ENCODE measurements around the gene MAML3. TPM values are rescaled to one million over a fixed set of nuclear protein-coding genes. Genes with fewer than 3 reads are reported as not detected.

The MAML3 gene
- total and polyA plus RNA-seq, 2 experiments from 2014 or later, result 1.7 to 6.5 TPM

DNA sequence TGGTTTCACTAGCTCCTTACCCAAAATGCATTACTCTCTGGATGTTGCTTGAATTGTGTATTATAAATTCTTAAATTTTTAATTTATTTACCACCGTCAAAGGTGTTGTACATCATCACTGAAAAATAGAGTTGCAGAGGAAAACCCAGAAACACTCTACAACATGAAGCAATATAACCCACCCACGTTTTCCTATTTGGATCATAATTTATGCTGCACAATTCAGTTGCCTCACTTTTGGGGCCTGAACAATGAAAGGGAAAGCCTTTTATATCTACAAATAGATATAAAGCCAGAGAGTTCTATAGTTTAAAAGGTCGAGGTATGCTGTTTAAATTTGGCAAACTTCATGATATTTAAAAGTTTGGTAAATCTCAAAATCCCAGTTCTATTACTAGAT lies 372.9 kb downstream of the MAML3 start:
- Mint-ChIP-seq H3K4me3 (no peak overlapping the region), H3K4me1 (peaks cover 30% of the 10 kb centered on the region), H3K27ac (no peak overlapping the region), H3K9me3 (no peaks in the 10 kb centered on the region), H3K27me3 (ENCODE audit: insufficient read depth, low read depth, poor library complexity) (no peaks in the 10 kb centered on the region), H3K36me3 (ENCODE audit: low read depth) (no peaks in the 10 kb centered on the region)
- DNase-seq (ENCODE audit: low spot score) (no peak), ATAC-seq (no peak)
- no peaks in the 10 kb centered on the region for H3K27me3 ChIP-seq (ENCODE audit: insufficient read depth)
- H3K4me1 ChIP-seq (ENCODE audit: insufficient read depth), result peaks cover 25% of the 10 kb centered on the region
- H4K20me1 ChIP-seq (replicated peaks; ENCODE audit: insufficient read depth), result no peaks in the 10 kb centered on the region
- no peaks in the 10 kb centered on the region for H3K79me2 ChIP-seq (replicated peaks; ENCODE audit: insufficient read depth)
- H3F3A ChIP-seq (replicated peaks; ENCODE audit: low read depth), result no peaks in the 10 kb centered on the region
- H2AFZ ChIP-seq, result no peak overlapping the region
- H3K27ac ChIP-seq (ENCODE audit: low read depth), result no peak overlapping the region
- TF ChIP-seq ZNF114 (CRISPR knock-in tag; IDR thresholded peaks at IDR 0.05) (no peak), EZH2phosphoT487 (IDR thresholded peaks at IDR 0.05; ENCODE audit: unreplicated experiment) (no peak), STAT1 (IDR thresholded peaks at IDR 0.05; ENCODE audit: unreplicated experiment) (no peak)
- no peaks in the 10 kb centered on the region for H3K9me2 ChIP-seq (ENCODE audit: insufficient read depth)
- H3K36me3 ChIP-seq (ENCODE audit: insufficient read depth), result no peaks in the 10 kb centered on the region
- H3K4me3 ChIP-seq, result no peak overlapping the region
- H3K4me2 ChIP-seq, result no peak overlapping the region

DNA sequence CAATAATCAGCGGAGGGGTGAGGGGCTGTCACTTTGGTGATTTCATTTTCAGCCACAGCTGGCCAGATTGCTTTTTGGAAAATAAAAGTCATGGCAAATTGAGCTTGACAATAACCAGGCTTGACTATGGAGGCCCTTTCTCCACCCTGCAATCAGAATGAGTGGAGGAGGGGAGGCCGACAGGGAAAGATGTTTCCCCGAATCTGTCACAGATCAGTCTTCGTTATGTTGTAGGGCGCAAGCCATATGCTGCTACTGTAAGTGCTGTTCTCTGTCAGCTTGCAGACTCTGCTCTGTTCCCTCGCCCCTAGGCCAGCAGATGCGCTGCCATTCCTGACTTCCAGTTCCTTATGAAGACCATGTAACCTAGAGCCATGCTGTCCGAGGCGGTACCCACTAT lies 374.3 kb downstream of the MAML3 start:
- Histone ChIP-seq H3K4me2 (no peak overlapping the region), H3K27me3 (ENCODE audit: insufficient read depth) (no peaks in the 10 kb centered on the region), H4K20me1 (replicated peaks; ENCODE audit: insufficient read depth) (no peaks in the 10 kb centered on the region), H3K36me3 (ENCODE audit: insufficient read depth) (no peaks in the 10 kb centered on the region), H2AFZ (no peak overlapping the region), H3K9me2 (ENCODE audit: insufficient read depth) (no peaks in the 10 kb centered on the region), H3F3A (replicated peaks; ENCODE audit: low read depth) (no peaks in the 10 kb centered on the region), H3K27ac (ENCODE audit: low read depth) (no peak overlapping the region), H3K4me1 (ENCODE audit: insufficient read depth) (peaks cover 39% of the 10 kb centered on the region), H3K79me2 (replicated peaks; ENCODE audit: insufficient read depth) (no peaks in the 10 kb centered on the region), H3K4me3 (no peak overlapping the region)
- Mint-ChIP-seq H3K27me3 (ENCODE audit: insufficient read depth, low read depth, poor library complexity) (no peaks in the 10 kb centered on the region), H3K36me3 (ENCODE audit: low read depth) (no peaks in the 10 kb centered on the region), H3K27ac (no peak overlapping the region), H3K9me3 (no peaks in the 10 kb centered on the region), H3K4me3 (no peak overlapping the region), H3K4me1 (peaks cover 42% of the 10 kb centered on the region)
- ATAC-seq (no peak), DNase-seq (ENCODE audit: low spot score) (no peak)
- TF ChIP-seq POLR2AphosphoS5 (IDR thresholded peaks at IDR 0.05; ENCODE audit: low read depth) (no peak), EZH2 (IDR thresholded peaks at IDR 0.05; ENCODE audit: low read depth, unreplicated experiment) (no peak), CREB1 (CRISPR knock-in tag; IDR thresholded peaks at IDR 0.05; ENCODE audit: low read depth) (no peak), JUNB (IDR thresholded peaks at IDR 0.05; ENCODE audit: unreplicated experiment) (no peak), EZH2phosphoT487 (IDR thresholded peaks at IDR 0.05; ENCODE audit: unreplicated experiment) (no peak)
- TF ChIP-seq, protein P1, sequence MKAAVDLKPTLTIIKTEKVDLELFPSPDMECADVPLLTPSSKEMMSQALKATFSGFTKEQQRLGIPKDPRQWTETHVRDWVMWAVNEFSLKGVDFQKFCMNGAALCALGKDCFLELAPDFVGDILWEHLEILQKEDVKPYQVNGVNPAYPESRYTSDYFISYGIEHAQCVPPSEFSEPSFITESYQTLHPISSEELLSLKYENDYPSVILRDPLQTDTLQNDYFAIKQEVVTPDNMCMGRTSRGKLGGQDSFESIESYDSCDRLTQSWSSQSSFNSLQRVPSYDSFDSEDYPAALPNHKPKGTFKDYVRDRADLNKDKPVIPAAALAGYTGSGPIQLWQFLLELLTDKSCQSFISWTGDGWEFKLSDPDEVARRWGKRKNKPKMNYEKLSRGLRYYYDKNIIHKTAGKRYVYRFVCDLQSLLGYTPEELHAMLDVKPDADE (IDR thresholded peaks at IDR 0.05), result no peak
- TF ChIP-seq, protein P2, sequence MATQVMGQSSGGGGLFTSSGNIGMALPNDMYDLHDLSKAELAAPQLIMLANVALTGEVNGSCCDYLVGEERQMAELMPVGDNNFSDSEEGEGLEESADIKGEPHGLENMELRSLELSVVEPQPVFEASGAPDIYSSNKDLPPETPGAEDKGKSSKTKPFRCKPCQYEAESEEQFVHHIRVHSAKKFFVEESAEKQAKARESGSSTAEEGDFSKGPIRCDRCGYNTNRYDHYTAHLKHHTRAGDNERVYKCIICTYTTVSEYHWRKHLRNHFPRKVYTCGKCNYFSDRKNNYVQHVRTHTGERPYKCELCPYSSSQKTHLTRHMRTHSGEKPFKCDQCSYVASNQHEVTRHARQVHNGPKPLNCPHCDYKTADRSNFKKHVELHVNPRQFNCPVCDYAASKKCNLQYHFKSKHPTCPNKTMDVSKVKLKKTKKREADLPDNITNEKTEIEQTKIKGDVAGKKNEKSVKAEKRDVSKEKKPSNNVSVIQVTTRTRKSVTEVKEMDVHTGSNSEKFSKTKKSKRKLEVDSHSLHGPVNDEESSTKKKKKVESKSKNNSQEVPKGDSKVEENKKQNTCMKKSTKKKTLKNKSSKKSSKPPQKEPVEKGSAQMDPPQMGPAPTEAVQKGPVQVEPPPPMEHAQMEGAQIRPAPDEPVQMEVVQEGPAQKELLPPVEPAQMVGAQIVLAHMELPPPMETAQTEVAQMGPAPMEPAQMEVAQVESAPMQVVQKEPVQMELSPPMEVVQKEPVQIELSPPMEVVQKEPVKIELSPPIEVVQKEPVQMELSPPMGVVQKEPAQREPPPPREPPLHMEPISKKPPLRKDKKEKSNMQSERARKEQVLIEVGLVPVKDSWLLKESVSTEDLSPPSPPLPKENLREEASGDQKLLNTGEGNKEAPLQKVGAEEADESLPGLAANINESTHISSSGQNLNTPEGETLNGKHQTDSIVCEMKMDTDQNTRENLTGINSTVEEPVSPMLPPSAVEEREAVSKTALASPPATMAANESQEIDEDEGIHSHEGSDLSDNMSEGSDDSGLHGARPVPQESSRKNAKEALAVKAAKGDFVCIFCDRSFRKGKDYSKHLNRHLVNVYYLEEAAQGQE (IDR thresholded peaks at IDR 0.05; ENCODE audit: unreplicated experiment), result no peak
